Activated CD8-positive, alpha-beta memory T cell treated with anti-CD3 and anti-CD28 coated beads, Interleukin-2, amount 50 U/mL, for 1 hour (primary cell): ENCODE measurements around the gene ALG12.

Experiments used
- DNase-seq: peaks from one replicate; pipeline ENCODE4 v3.0.0-alpha.2; 2020; ENCODE audit errors: extremely low read depth

The ALG12 gene

DNA sequence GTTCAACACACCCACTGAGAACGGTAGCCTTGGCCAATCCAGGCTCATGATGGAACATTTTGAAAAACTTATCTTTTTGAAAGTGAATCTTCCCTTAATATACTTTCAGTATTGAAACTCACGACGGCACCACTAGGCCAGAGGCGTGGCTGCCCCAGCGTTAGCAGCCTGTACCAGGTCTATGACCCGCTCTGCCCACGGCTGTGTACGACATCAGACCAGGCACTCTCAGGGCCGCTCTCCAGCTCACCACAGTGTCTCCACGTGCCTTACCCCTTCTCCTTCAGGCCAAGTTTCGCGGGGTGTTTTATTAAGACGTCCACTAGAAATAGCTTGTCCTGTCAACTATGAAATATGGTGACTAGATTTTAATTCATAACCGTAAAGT is 31.2 kb downstream of the ALG12 start:
- DNase-seq: no peak

DNA sequence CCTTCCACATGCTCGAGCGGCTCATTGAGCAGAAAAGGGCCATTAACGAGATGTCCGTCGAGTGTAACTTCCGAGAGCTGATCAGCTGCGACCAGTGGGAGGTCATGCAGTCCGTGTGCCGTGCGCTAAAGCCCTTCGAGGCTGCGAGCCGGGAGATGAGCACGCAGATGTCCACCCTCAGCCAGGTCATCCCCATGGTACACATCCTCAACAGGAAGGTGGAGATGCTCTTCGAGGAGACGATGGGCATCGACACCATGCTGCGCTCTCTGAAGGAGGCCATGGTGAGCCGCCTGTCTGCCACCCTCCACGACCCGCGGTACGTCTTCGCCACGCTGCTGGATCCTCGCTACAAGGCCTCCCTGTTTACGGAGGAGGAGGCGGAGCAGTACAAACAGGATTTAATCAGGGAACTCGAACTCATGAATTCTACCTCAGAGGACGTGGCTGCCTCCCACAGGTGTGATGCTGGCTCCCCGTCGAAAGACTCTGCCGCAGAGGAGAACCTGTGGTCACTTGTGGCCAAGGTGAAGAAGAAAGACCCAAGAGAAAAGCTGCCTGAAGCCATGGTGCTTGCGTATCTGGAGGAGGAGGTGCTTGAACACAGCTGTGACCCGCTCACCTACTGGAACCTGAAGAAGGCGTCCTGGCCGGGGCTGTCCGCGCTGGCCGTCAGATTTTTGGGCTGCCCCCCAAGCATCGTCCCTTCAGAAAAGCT is 31.7 kb downstream of the ALG12 start:
- no peak for DNase-seq

DNA sequence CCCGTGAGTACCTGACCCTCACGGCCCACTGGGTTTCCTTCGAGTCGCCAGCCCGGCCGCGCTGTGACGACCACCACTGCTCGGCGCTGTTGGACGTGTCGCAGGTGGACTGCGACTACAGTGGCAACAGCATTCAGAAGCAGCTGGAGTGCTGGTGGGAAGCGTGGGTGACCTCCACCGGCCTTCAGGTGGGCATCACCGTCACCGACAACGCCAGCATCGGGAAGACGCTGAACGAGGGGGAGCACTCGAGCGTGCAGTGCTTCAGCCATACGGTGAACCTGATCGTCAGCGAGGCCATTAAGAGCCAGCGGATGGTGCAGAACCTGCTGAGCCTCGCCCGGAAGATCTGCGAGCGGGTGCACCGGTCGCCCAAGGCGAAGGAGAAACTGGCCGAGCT is 32.4 kb downstream of the ALG12 start:
- DNase-seq: no peak

DNA sequence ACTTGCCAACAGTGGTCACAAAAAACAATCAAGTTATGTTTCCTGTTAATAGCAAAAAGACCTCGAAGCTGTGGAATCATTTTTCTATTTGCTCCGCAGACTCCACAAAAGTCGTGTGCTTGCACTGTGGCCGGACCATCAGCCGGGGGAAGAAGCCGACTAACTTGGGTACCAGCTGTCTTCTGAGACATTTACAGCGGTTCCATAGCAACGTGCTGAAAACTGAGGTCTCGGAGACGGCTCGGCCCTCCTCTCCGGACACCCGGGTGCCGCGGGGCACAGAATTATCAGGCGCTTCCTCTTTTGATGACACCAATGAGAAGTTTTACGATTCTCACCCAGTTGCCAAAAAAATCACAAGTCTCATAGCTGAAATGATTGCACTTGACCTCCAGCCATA is 33.0 kb downstream of the ALG12 start:
- DNase-seq: no peak

- DNase-seq: no peak
Measured at GRCh38 chr22:49884503-49885260, 33.6 kb downstream of the ALG12 start.

DNA sequence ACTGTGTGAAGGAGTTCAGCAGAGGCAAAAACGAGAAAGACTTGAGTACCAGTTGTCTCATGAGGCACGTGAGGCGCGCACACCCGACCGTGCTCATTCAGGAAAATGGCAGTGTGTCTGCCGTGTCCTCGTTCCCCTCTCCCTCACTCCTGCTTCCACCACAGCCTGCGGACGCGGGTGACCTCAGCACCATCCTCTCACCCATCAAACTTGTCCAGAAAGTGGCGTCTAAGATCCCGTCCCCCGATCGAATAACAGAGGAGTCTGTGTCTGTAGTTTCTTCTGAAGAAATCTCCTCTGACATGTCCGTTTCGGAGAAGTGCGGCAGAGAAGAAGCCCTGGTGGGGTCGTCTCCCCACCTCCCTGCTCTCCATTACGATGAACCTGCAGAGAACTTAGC is 34.2 kb downstream of the ALG12 start:
- no peak for DNase-seq

- no peak for DNase-seq
Measured at GRCh38 chr22:49883294-49883640, 35.0 kb downstream of the ALG12 start.

DNA sequence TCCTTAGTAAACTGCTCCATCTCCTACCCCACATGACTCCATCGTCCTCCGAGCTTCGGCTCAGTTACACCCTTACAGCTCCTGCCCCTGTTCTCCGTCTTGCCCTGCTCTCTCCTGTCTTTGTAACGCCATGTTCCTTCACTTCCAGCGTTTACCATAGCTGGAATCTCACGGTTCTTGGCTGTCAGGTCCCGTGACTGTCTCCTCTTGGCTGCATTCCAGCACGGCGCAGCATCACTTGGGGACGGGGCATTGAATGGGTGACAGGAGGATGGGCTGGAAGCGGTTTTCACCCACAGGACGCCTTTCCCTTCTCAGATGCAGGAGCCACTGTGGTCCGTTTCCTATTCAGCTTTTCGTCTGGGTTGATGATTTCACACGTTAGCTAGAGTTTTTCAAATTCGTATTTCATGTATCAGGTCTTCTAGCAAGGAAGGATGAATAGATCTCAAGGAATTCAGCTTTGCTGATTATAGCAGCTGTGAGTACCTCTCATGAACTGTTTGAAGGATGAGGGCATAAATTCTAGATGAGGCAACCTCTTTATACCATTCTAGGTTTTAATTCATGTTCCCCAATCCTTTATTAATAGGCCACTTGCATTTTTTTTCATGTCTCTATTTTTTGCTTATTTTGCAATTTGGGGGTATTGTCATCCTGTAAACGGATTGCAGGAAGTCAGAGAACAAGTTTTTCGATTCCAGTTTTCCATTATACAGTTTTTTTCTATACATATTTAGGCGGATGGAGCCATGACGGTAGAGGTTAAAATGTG is 35.5 kb downstream of the ALG12 start:
- DNase-seq: no peak

GRCh38 chr22:49881856-49882255 is 36.4 kb downstream of the ALG12 start:
- DNase-seq: no peak

- no peak for DNase-seq
Measured at GRCh38 chr22:49880281-49880680, 38.0 kb downstream of the ALG12 start.

DNA sequence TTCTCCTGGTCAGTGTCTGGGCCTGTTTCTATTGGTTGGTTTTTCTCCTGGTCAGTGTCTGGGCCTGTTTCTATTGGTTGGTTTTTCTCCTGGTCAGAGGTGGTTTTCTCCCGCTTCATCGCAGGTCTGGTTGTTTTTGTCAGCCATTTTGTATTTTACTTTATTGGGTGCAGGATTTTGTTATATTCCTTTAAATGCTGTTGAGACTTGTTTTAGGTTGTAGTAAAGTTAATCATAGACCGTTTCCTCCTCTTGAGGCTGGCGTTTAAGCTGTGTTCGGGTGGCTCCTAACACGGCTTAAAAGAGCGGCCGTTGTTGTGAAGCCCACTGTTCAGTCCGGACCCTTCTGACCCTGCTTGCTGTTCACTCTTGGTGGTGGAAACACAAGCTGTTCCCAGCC is 38.4 kb downstream of the ALG12 start:
- no peak for DNase-seq

GRCh38 chr22:49878206-49878605 is 40.0 kb downstream of the ALG12 start:
- DNase-seq: no peak

GRCh38 chr22:49877642-49878041 is 40.6 kb downstream of the ALG12 start:
- no peak for DNase-seq

- DNase-seq: no peak
Measured at GRCh38 chr22:49873228-49873940, 44.9 kb downstream of the ALG12 start.

DNA sequence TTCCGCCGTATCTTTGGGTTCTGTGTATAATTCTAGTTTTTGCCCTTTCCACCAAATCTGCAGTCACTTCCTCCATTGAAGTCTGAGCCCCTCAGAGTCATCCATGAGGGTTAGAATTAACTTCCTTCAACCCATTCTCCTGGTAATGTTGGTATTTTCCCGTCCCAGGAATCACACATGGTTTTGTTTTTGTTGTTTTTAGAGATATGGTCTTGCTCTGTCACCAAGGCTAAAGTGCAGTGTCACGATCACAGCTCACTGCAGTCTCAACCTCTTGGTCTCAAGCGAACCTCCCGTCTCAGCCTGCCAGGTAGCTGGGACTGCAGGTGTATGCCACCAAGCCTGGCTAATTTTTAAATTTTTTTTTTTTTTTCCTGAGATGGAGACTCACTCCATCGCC is 45.9 kb downstream of the ALG12 start:
- no peak for DNase-seq

DNA sequence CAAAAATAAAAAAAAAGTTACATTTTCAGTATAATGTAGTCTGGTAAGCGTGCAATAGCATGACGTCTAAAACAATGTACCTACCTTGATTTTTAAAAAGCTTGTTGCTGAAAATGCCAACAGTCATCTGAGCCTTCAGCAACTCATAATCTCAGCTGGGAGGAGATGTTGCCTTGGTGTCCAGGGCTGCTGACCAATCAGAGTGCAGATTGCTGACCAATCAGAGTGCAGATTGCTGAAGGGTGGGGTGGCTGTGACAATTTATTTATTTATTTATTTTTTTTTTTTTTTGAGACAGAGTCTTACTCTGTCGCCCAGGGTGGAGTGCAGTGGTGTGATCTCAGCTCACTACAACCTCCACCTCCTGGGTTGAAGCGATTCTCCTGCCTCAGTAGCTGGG is 46.8 kb downstream of the ALG12 start:
- no peak for DNase-seq

DNA sequence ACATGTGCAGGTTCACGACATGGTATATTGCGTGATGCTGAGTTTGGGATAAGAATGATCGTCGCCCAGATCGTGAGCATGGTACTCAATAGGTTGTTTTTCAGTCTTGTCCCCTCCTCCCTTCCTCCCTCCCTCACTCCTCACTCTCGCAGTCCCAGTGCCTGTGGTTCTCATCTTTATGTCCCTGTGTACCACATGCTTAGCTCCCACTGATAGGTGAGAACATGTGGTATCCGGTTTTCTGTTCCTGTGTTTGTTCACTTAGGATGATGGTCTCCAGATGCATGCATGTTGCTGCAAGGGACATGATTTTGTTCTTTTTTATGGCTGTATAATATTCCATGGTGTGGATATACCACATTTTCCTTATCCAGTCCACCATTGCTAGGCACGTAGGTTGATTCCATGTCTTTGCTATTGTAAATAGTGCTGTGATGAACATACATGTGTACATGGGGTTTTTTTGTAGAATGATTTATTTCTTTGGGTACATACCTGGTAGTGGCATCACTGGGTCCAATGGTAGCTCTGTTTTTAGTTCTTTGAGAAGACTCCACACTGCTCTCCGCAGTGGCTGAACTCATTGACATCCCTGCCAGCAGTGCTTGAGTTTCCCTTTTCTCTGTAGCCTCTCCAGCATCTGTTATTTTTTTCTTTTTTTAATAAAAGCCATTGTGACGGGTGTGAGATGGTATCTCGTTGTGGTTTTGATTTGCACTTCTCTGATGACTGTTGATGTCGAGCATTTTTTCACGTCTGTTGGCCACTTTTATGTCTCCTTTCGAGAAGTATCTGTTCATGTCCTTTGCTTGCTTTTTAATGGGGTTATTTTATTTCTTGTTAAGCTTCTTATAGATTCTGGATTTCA is 48.2 kb downstream of the ALG12 start:
- DNase-seq: no peak

DNA sequence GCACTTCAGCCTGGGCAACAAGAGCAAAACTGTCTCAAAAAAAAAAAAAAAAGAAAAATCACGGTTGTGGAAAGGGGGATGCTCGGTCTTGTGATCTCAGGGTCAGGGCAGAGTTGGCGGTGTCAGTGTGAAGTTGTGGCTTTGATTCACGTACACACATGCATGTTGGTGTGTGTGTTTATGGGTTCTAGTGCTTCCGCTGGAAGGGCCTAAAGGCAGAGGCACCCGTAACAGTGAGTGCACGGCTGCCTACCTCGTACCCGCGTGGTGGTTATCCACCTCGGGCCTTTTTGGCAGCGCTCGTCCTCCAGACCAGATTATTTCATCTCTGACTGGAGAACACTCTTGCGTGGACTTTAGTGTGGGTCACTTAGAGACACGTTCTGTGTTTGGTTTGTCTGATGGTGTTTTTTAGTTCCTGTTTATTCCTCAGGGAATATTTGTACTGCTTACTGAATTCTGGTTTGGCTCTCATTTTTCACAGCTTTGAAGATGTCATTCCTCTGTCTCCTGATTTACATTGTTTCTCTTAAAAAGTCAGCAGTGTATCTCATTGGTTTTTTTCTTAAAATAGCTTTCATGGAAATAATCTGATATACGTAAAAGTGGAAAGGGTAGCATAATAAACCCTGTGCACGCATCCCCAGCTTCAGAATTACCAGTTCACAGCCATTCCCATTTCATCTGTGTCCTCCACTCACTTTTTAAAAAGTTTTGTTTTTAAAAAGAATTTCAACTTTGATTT is 49.0 kb downstream of the ALG12 start:
- DNase-seq: no peak

GRCh38 chr22:49867303-49868265 is 50.7 kb downstream of the ALG12 start:
- no peak for DNase-seq
